HG03103 (cell line): ENCODE measurements around the gene GALNTL6.
"Not testable (repeated sequence)": the region's sequence is repeated elsewhere in the genome, so short reads cannot be mapped to it uniquely, and the experiment has no call there.

Source experiments
- ATAC-seq: cut with Tn5 transposase; IDR thresholded peaks from one replicate; pipeline ENCODE4 v1.9.1; 2021; ENCODE audit warnings: low read depth; ENCODE audit not compliant: unreplicated experiment

Gene GALNTL6

DNA sequence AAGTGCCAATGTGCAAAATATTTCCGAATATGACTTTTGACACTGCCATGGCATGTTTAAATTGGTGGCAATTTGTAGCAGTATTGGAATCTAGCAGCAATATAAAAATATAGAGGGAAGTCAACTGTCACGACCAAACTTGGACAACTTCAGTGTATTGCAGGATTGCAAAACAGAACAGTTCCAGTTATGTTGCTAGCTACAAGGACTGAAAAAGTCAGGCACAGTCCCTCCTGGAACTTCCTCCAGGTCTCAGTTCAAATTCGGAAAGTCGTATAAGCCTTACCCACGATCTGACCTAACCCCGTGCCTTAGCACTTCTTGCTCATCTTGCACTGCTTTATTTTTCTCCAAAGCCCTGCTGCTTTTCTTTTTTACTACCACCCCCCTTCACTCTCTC, 965.4 kb downstream of the GALNTL6 start:
- ATAC-seq: no peak

DNA sequence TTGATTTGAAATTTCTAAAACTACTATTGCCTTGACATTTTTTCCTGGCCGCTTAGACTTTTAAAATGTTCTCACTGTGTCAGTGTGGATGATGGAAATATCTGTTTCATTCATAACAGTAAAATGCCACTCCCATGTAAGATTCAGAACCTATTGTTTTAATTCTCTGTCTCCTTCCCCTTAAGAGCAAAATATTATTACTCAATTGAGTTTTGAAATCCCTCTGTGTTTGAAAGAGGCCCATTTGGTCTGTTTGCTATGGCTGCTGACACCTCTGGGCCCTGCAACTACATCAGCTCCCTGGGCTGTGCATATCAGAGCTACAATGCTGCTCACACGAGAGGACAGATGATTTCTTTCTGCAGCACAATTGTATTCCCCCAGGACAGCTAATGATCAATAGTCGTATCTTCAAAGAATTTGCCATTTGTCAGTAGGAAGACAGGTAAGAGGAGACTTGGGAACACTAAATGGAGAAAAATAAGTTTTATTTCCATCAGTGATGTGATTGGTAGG, 967.4 kb downstream of the GALNTL6 start:
- ATAC-seq: no peak

DNA sequence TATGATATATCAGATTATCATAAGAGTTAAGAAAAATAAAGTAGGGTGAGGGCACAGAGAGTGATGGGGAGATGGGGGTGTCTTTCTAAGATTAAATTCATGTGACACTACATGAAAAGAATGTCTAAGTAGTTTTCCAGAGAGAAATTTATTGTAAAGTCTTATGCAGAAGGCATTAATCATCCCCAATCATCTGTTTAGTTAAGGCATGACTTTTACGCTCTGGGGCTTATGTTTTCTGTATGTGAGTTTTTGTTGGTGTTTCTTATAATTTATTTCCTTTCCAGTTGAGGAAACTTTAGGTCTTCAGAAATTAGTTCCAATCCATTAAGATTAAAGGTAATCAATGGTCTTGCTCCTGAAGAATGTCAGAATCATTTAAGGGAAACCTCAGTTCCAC, 972.4 kb downstream of the GALNTL6 start:
- ATAC-seq: no peak

DNA sequence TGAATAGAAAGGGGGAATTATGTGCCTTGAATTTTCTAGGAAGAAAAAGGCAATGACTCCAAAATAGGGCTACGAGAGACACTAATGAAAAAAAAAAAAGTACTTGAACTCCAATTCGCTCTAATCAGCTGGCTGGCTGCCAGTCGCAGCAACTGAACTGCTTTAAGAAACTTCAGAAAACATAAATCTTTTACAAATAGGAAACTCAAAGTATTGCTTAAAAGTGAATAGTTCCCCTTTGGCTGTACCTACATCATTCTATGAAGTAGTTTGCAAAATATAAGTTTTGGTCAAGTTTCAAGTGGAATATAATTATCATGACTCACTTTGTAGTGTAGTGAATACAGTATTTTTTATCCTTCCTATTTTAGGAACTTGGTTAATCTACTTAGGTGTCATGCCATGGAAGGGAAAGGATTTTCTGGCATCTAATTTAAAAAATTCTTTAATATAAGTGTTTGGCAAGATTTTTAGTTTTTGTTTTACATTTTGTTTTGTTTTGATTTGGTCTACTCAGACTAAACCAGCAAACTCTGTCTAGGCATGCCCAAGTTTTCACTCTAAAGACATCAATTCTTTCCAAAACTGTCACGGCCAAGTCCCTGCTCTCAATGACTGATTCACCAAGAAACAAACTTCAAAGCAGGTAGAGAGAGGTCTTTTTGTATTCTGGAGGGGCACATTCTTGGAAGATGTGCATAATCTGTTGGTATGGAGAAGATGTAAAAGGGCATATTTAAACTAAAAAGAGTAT, 973.0 kb downstream of the GALNTL6 start:
- ATAC-seq: no peak

DNA sequence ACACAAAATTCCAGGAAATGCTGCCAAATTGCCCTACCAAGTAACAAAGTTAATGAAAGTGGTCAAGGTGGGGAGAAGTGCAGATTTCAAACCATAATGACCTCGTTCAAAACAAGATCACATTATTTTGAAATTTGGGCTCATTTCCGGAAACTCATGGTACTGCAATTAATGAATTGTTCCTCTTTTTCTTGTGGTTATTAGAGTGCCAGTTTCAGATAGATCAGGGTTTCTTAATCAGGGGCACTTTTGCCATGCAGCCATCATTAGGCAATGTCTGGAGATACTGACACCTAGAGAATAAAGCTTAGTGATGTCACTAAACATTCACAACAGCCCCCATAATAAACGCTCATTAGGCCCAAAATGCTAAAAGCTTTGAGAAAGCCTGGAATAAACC, 973.9 kb downstream of the GALNTL6 start:
- ATAC-seq: no peak

DNA sequence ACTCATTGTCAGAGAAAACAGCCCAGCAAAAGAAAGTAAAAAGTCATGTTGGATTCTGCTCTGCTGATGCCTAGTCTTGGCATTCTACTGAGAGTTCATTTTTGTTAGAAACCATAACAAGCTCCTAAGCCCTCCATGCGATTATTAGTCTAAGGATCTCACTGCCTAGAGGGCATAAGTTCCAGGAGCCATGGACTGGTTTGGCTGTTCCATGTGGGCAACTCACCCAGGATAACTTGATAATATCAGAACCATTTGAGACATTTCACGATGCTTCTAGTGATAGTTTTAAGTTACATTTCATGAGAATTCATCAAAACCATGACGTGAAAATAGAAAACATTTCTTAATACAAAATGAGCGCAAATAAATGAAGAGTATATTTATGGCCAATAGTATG, 978.6 kb downstream of the GALNTL6 start:
- ATAC-seq: no peak

DNA sequence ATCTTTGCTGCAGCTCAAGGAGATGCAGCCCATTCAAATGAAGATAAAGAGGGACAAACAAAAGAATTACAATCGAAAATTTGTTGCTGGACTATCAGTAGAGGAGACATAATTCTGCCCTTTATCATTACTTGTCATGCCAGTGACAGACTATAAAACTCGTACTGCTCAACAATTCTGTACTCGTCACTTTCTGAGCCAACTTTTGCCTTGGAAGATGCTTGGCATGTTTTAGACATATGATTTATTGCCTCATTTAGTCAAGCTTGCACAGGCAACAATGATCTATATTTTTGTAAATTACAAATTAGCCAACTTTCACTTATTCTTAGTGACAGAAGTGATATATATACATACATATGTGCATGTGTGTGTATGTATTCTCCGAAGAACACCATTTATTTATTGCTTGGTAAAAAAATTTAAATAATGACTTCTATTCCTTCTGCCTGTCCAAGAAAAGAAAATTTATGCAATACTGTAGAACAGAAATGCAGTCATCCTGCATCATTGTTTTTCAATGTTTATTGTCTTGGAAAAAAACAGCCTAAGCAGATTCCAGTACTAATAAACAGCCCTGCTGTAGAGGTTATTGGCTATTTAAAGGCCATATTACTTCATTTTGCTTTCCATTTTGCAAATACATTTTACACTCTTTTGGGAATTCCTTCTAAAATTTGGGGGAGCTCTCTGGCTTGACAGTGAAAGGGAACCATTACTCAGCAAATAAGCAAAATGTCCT, 980.5 kb downstream of the GALNTL6 start:
- no peak for ATAC-seq

DNA sequence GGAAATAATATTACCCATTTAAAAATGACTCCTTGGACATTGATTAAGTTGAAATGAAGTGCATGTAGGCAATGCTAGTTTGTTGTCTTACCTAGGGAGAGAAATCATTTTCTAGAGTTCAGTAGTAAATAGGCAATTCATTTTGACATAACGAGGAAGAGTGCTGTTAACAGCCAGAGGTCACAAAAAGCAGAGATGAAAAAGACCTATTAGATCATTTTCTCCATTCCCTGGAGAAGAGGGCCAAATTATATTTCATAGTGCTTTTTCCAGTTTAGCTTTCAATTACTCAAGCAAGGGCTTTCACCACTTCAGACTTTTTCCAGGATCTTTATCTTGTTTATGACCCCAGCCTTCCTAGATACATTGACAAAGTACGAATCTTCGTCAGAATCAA, 981.1 kb downstream of the GALNTL6 start:
- no peak for ATAC-seq

DNA sequence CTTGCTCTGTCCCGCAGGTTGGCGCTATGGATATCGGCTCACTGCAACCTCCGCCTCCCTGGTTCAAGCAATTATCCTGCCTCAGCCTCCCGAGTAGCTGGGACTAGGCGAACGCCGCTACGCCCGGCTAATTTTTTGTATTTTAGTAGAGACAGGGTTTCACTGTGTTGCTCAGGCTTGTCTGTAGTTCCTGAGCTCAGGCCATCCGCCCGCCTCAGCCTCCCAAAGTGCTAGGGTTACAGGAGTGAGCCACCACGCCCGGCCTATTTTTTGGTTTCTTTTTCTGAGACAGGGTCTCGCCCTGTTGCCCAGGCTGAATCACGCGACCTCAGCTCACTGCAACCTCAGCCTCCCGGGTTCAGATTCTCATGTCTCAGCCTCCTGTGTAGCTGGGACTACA, 984.1 kb downstream of the GALNTL6 start:
- ATAC-seq: not testable (repeated sequence)

DNA sequence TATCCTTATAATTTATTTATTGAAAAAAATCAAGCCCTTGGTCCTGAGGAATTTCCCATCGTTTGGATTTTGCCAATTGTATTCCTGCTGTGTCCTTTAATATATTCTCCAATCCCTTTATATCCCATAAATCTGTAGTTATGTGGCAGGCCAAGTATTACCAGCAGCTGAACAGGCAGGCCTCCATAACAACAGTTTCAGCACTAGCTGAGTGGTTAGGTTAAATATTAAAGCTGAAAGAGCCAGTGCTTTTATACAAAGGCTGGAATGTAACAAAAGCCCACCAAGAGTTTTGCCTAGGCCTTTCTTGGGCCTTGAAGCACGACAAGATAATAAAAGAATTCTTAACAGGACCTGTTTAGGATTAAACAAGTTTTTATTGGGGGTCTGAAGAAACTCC, 988.8 kb downstream of the GALNTL6 start:
- ATAC-seq: no peak

DNA sequence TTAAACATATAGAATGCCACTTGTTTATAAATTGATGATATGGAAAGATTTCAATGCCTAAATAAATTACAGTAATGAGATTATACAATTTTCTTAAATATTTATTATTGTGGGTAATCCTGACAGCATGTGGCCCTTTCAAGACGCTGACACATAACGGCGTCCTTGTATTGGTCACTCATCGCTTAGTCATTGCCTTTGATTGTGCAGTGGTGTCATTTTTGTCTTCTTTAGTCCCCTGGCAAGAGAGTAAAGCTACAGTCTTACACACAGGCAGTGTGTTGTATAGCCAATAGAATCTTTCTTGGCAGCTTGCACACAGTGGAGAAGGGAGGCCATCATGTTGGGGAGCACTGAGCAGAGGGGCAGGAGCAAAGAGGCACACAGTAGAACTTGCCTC, 993.6 kb downstream of the GALNTL6 start:
- ATAC-seq: no peak

DNA sequence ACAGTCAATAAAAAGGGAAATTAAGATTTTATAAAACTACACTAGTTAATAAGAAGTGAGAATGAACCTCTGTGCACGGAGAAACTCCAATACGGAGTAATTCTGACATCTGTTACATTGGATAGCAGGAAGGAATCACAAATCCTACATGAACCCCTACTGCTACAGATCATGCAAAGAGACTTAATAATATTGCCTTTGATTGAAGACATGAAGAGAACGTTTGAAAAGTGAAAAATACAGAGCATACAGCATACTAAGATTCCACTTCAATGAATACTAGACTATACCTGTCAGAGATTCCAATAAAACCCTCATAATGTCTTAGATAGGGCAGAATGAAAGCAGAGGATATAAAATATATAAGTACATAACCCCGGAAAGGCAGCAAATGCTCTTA, 995.0 kb downstream of the GALNTL6 start:
- ATAC-seq: no peak

DNA sequence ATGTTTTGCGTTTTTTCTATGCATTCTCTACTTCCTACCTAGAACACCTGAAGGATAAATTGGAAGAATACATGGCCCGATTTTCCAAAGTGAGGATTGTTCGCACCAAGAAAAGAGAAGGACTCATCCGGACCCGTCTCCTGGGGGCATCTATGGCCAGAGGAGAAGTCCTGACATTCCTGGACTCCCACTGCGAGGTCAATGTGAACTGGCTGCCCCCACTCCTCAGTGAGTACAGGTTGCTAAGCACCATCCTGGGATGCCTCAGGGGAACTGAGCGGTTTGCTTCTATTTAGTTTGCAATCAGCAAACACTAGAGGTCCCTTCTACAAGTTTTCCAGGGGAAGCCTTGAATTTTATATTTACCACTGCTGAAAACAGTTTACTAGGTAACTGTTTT, 996.1 kb downstream of the GALNTL6 start:
- no peak for ATAC-seq

DNA sequence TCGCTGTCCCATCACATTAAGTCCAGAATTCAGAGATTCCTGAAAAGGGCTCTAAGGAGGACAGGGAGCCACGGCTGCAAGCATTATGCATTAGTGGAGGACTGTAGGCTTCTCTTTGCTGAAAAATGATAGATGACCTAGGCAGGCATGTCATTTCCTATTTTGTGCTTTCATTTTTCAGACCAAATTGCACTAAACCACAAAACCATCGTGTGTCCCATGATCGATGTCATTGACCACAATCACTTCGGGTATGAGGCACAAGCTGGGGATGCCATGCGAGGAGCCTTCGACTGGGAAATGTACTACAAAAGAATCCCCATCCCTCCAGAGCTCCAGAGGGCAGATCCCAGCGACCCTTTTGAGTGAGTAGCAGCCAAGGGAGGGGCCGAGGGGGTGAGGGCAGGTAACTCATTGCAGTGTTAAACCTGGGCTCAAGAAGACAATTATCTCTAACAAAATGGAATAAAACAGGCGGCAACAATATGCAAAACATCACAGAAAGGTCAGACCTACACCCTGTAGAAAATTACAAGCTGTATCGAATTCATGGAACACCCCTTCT, 1000.2 kb downstream of the GALNTL6 start:
- peak; percentile 75 for ATAC-seq

DNA sequence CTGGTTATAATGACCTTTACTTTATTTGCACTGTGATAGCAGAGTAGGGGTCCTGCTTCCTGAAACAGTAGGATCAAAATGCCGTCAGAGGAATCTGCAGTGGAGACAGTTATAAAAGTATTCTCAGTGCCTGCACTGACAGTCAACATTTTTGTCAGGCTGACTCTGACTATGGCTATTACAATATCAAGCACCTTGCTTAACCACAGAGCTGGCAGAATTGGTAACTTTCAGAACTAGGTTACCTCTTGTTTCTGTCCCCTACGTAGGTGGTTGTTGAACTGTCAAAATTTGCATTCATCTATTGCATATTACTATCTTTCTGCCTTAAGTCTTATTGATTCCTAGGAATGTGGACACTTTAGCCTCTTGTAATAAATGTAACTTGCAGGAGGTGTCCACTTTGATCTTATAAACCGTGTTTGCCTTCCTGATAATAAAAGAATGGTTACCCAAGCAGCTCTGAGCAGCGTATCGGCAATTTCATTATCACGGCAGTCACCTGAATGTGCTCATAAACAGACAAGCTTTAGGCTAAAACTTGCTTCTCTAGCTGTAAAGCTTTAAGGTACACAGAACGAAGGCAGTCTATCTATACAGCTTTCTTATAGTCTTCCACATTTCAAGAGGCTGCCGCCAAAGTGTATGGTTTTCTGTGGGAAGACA, 1002.4 kb downstream of the GALNTL6 start:
- ATAC-seq: no peak

DNA sequence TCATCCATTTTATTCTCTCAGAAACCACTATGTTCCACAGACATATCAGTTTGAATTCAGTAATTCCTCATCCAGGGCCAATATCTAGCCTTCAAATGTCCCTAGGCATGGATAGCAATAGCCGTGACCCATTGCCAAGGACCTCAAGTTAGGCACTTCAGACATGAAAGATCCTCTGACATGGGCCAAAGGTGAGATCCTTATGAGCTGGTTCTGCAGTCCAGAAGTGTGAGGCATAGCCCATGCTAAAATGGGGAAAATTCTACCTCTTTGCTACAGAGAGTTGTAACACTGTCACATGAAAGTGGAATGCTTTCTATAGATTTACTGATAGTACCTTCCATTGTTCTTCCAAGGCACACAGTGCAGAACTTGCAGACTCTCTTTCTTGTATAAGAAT, 1005.7 kb downstream of the GALNTL6 start:
- ATAC-seq: no peak

DNA sequence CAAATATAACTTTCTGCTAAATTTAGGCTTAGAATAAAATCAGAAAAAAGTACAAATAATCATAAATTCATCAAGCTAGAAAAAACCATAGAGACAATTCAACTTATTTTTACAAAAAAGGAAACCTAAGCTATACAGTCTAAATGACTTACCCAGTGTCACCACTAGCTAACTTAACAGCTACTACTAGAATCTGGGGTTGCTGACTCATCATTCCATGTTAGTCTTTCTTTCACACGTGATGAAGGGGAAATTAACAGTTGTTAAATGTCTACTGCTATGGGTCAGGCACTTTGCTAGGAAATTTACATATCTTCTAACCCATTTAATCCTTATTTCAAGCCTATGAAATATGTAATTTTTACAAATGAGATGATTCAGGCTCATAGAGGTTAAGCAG, 1006.1 kb downstream of the GALNTL6 start:
- no peak for ATAC-seq

DNA sequence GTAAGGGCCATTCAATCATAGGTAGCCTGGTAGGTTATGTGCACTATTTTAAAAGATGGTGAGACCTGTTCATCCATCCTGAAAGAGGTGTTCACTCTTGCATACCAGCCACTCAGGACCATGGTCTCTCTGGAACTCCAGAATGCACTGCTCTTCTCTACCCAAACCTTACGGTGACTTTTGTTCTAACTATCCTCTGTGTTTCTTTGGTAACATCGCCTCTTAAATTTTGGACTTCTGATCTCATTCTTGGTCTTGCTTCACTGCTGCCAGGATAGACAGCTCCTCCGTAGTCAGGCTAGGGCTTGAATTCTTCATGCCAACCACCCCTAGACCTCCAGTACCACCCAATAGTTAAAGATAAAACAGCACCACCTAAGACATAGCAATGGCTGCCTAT, 1009.1 kb downstream of the GALNTL6 start:
- no peak for ATAC-seq

DNA sequence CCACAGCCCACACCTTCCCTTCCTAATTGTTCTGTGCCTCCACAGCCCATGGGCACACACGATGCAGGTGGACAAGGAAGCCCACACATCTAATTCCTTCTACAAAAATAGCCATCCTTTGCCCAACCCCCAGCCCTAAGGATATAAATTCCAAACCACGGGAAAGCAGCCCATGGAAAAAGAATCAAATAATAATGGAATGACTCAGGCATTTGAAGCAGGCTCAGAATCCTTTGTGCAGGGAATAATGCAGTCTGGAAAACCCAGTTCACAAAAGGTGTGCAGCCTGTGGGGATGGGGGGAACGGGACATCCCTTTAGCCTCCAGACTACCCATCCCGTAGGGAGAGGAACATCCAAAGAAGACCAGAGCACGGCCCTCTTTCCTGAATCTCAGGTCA, 1013.1 kb downstream of the GALNTL6 start:
- ATAC-seq: no peak

DNA sequence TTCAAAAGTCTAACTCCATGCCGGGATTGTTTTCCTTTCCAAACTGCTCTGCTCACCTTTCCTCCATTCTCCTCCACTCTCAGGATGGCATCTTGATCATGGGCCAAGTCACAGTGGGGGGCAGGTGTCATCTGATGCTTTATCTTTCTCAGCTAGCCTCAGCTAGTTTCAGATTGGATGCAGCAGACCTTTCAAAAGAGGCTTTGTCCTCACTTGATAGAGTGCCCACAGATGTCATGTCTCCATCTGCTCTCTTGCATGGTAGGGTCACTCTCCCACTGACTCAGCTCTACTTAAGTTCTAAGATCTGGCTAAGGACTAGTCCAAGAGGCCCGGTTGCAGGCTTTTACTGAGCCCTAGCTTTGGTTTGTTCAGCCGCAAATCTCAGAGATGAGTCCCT, 1013.7 kb downstream of the GALNTL6 start:
- no peak for ATAC-seq

DNA sequence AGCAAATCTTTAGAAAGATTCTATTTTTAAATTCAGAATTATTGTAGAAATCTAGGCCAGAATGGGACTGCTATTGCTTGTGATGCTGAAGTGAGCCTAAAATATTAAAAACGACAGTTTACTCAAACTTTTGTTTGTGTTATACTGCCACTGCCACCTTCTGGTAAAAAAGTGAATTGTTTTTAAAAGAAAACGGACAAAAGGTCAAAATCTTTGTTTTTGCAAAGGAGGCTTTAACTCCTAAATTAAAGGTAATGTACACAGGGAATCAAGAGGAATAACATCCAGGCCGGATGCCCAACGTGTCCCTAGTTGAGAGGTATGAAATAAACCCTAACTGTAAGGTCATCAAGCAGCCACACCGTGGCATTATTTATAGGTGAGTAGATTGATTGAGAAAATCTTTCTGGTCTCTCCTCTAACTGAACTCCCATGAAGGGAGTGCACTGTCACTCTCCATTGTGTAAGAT, 1017.1 kb downstream of the GALNTL6 start:
- ATAC-seq: no peak
